ENCODE results near the gene SLC35E4. TPM values are rescaled to one million over a fixed set of nuclear protein-coding genes. Genes with fewer than 3 reads are reported as not detected.
"Not testable (repeated sequence)": the region's sequence is repeated elsewhere in the genome, so short reads cannot be mapped to it uniquely, and the experiment has no call there.

SLC35E4 gene
- total and polyA plus RNA-seq, 2 donors, result 1.6 to 5.3 TPM

DNA sequence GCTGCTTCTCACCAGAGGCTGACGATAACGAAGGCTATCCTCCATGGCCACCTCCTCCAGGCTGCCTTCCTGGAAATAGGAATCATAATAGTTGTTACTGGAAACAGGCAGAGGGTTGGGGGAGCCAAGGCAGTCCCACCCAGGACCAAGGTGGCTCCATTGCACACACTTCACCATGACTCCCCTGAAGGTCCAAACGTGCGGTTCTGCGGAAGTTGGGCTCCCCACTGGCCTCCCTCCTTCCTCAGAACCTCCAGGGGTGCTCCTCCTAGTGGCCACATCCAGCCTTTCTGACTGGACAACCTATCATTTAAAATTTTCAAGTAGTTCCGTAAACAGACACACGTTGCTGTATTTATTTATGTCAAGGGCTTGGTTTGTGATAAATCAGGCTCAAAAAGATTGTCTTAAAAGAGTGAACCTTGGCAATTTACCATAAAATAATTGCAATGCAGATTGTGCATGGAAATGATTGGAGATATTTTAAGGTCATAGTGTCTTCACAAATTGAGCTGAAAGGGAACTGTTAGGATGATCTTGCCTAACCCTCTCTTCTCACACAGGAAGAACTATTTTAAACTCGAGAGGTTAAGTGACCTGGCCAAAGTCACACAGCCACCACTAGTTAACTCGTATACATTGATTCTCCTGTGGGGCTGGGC lies 30.0 kb upstream of the SLC35E4 start:
- DNase-seq (ENCODE audit: extremely low spot score), result no peak
- no peaks in the 10 kb centered on the region for H3K36me3 ChIP-seq (ENCODE audit: insufficient read depth)
- H3K27ac ChIP-seq (ENCODE audit: low read depth), result no peak overlapping the region
- H3K4me1 ChIP-seq (ENCODE audit: insufficient read depth), result no peaks in the 10 kb centered on the region
- WGBS, result 32% methylated on average over 9 of the region's 9 CpGs
- no peak overlapping the region for H3K4me3 ChIP-seq (ENCODE audit: low read depth, low read length)

DNA sequence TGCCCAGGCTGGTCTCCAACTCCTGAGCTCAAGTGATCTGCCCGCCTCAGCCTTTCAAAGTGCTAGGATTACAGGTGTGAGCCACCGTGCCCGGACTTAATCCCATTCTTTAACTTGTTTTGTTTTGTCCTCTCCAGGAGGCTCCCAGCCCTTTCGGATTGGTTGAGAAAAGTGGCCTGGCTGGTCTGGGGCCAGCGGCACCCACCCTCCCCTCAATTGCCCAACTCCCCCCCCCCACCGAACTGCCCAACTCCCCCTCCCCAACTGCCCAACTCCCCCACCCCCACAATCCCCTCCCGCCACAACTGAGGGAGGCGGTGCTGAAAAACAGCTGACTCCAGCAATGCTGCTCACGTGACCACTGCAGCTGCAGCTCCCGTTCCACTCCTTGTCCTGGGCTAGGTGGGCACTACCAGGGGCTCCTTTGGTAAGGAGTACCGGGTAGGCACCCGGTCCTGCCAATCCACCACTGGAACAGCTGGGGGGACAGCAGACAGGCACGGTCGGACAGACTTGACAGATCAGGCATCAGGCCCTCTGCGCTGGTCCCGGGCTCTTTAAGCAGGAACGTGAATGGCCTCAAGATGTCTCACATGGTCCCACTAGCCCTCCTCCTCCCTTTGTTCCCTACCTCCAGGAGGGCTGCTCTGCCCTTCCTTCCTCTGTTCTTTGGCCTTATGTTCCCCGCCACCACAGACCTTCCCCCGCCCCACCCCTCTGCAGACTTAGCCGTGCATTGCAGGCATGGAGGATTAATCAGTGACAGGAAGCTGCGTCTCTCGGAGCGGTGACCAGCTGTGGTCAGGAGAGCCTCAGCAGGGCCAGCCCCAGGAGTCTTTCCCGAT lies 28.9 kb upstream of the SLC35E4 start, which contains the start of gene TCN2:
Gene TCN2, plus strand, starts transcription at position 720 of the 845 bp plus-strand sequence. CDS start 158 bp downstream, outside the sequence.
- no peaks in the 10 kb centered on the region for H3K4me1 ChIP-seq (ENCODE audit: insufficient read depth)
- H3K4me3 ChIP-seq (ENCODE audit: low read depth, low read length), result peak within 1 kb of the TSS; percentile 32
- peak within 1 kb of the TSS; percentile 30 for H3K27ac ChIP-seq (ENCODE audit: low read depth)
- peak; percentile 29 for DNase-seq (ENCODE audit: extremely low spot score)
- H3K36me3 ChIP-seq (ENCODE audit: insufficient read depth), result no peaks in the 10 kb centered on the region
- 1% methylated on average over 24 of the region's 24 CpGs for WGBS

DNA sequence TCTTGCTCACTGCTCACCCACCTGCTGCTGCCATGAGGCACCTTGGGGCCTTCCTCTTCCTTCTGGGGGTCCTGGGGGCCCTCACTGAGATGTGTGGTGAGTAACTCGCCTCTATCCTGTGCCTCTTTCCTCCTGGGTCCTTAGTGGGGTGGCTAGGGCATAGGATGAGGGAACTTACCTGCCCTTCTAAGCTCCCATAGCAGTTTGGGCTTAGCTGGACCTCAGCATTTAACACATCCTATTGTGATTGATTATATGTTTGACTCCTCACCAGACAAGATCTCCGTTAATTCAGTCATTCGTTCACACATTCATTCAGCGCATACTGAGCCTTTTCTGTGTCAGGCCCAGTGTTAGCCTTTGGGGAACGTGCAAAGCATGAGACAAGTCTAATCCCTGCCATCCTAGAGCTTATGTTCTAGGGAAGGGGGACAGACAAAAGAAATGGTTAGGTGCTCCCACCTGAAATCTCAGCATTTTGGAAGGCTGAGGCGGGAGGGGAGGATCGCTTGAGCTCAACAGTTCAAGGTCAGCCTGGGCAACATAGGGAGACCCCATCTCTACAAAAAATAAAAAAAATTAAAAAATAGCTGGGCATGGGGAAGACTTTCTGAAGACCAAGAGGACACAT lies 28.2 kb upstream of the SLC35E4 start:
- Histone ChIP-seq H3K4me1 (ENCODE audit: insufficient read depth) (no peaks in the 10 kb centered on the region), H3K4me3 (ENCODE audit: low read depth, low read length) (peak overlapping the region; percentile 32), H3K36me3 (ENCODE audit: insufficient read depth) (no peaks in the 10 kb centered on the region), H3K27ac (ENCODE audit: low read depth) (peak overlapping the region; percentile 3)
- 83% methylated on average over 7 of the region's 7 CpGs for WGBS
- DNase-seq (ENCODE audit: extremely low spot score), result no peak

DNA sequence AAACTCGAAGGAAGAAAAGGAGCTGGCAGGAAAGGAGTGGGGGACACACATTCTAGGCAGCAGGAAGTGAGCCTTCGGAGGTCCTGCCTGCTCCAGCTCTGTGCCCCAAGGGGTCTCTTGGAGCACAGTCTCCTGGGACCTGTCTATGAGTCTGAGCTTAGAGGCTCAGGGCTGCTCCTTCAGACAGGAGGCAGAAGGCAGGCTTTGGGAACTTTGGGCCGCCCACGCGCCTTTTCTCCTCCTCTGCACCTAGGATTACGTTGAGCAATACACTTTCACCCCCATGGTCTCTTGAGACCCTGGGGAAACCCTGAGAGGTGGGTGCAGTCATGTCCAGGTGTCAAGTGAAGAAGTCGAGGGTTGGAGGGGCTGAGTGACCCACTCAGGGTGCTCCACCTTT lies 27.6 kb upstream of the SLC35E4 start:
- H3K36me3 ChIP-seq (ENCODE audit: insufficient read depth), result no peaks in the 10 kb centered on the region
- H3K4me3 ChIP-seq (ENCODE audit: low read depth, low read length), result no peak overlapping the region
- no peaks in the 10 kb centered on the region for H3K4me1 ChIP-seq (ENCODE audit: insufficient read depth)
- no peak overlapping the region for H3K27ac ChIP-seq (ENCODE audit: low read depth)
- DNase-seq (ENCODE audit: extremely low spot score), result no peak
- 81% methylated on average over 7 of the region's 7 CpGs for WGBS

DNA sequence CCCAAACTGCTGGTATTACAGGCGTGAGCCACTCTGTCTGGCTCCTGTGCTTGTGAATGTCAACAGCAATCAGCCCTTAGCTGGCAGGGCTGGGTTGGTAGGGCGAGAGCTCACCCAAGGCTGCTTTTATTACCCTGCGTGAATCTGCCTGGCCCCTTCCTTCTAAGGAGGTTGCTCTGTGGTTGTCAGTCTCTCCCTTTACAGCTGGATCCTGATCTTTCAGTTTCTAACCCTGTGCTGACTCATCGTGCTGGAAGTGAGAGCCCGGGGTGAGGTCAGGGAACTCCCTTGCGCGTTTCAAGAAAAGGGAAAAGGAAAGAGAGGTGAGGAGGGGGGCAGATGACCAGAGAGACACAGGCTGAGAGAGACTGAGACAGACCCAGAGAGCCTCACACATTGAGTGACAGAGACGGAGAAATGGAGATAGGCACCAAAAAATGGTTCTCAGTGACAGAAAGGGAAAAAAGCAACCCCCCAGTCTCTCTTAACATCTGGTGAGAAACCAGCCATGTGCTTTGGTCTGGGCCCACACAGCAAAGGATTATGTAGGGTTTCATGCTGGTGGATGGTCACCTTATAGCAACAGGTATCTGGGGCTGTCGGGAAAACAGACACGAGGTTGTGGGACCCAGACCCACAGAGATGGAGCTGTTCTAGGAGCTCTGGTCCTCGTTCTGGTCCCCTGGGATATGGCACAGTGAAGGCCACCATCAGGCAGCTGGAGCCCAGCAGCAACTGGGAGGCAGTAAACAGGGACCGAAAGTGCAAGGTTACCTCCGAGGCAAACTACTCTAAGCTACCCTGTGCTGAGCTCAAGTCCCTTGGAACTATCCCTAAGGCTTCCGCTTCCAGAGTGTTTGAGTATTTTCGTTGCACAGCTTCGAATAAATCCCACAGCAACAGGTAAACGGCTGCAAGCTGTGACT lies 26.1 kb upstream of the SLC35E4 start:
- no peak for DNase-seq (ENCODE audit: extremely low spot score)
- no peak overlapping the region for H3K4me3 ChIP-seq (ENCODE audit: low read depth, low read length)
- no peaks in the 10 kb centered on the region for H3K36me3 ChIP-seq (ENCODE audit: insufficient read depth)
- 54% methylated on average over 17 of the region's 17 CpGs for WGBS
- no peak overlapping the region for H3K27ac ChIP-seq (ENCODE audit: low read depth)
- H3K4me1 ChIP-seq (ENCODE audit: insufficient read depth), result no peaks in the 10 kb centered on the region

DNA sequence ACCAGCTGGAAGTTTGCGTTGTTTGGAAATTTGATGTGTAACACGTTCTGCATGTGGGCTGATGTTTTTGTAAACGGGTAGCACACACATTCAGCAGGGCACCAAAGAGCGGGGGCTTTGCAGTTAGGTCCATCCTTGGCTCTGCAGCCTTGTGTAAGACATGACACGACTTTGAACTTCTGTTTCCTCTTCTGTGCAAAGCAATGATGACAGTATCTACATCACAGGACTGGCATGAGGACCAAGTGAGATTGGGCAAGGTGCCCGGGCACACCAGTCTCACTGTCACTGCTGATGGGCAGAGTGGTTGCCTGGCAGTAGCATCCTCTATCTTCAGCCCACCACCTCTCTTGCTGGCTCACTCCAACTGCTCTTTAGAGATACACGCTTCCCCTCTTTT lies 25.3 kb upstream of the SLC35E4 start:
- WGBS, result 73% methylated on average over 7 of the region's 7 CpGs
- no peak for DNase-seq (ENCODE audit: extremely low spot score)
- H3K27ac ChIP-seq (ENCODE audit: low read depth), result no peak overlapping the region
- H3K36me3 ChIP-seq (ENCODE audit: insufficient read depth), result no peaks in the 10 kb centered on the region
- H3K4me1 ChIP-seq (ENCODE audit: insufficient read depth), result no peaks in the 10 kb centered on the region
- no peak overlapping the region for H3K4me3 ChIP-seq (ENCODE audit: low read depth, low read length)

DNA sequence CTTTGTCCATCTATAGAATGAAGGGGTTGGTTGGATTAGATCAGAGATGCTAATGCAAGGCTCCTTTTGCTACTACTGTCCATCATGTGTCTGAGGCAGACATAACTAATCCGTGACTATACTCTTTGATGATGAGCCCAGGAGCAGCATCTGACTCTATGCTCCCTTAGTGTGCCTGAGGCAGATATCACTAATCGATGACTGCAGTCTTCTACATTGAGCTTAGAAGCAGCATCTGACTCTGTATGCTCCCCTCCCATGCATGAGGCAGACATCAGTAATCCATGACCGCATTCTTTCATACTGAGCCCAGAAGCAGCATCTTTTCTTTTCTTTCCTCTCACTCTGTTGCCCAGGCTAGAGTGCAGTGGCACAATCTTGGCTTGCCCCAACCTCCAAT lies 24.4 kb upstream of the SLC35E4 start:
- no peaks in the 10 kb centered on the region for H3K4me1 ChIP-seq (ENCODE audit: insufficient read depth)
- no peak overlapping the region for H3K27ac ChIP-seq (ENCODE audit: low read depth)
- no peak for DNase-seq (ENCODE audit: extremely low spot score)
- H3K4me3 ChIP-seq (ENCODE audit: low read depth, low read length), result no peak overlapping the region
- H3K36me3 ChIP-seq (ENCODE audit: insufficient read depth), result no peaks in the 10 kb centered on the region
- WGBS, result 95% methylated on average over 3 of the region's 3 CpGs

DNA sequence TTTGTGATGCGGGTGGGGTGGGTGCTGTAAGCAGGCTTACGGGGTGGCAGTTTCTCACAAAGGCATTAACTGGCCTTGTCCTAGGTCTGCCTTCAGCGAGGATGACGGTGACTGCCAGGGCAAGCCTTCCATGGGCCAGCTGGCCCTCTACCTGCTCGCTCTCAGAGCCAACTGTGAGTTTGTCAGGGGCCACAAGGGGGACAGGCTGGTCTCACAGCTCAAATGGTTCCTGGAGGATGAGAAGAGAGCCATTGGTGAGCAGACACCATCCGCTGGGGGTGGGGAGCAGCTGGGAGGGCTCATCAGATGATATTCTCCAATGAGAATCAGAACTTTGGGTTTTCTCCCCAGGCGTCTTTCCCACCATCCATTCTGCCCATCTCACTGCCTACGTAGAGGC lies 22.8 kb upstream of the SLC35E4 start:
- no peaks in the 10 kb centered on the region for H3K36me3 ChIP-seq (ENCODE audit: insufficient read depth)
- WGBS, result 95% methylated on average over 8 of the region's 8 CpGs
- DNase-seq (ENCODE audit: extremely low spot score), result no peak

DNA sequence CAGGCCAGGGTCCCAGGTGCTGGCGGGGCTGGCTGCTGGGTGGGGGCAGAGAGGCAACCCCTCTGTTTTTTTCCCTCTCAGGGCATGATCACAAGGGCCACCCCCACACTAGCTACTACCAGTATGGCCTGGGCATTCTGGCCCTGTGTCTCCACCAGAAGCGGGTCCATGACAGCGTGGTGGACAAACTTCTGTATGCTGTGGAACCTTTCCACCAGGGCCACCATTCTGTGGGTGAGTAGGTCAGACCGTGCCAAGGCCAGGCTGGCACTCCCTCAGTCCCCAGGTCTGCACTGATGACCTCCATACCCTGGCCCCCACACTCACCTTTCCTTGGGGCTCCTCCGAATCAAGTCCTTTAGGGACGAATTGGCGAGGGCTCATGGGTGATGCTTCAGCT lies 21.3 kb upstream of the SLC35E4 start:
- H3K4me1 ChIP-seq (ENCODE audit: insufficient read depth), result no peaks in the 10 kb centered on the region
- no peak overlapping the region for H3K27ac ChIP-seq (ENCODE audit: low read depth)
- no peak for DNase-seq (ENCODE audit: extremely low spot score)
- no peak overlapping the region for H3K4me3 ChIP-seq (ENCODE audit: low read depth, low read length)
- 97% methylated on average over 7 of the region's 7 CpGs for WGBS
- H3K36me3 ChIP-seq (ENCODE audit: insufficient read depth), result no peaks in the 10 kb centered on the region

More for the DNA sequence above, 22.8 kb upstream of the SLC35E4 start:
- H3K4me1 ChIP-seq (ENCODE audit: insufficient read depth), result no peaks in the 10 kb centered on the region
- H3K27ac ChIP-seq (ENCODE audit: low read depth), result no peak overlapping the region
- H3K4me3 ChIP-seq (ENCODE audit: low read depth, low read length), result no peak overlapping the region

DNA sequence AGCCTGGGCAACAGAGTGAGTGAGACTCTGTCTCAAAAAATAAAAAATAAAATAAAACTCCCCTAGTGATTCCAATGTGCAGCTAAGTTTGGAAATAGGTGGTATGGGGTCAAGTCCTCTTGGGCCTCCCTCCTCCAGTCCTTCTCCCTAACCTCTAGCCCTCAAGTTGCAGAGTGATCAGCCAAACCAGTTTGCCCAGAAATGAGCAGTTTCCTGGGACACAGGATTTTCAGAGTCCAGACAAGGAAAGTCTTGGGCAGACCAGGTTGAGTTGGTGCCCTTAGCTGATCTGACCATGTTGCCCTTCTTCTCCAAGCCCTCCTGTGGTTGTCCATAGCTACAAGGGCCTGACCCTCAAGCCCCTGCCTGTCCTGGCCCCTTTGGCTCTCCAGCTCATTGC lies 20.7 kb upstream of the SLC35E4 start:
- H3K36me3 ChIP-seq (ENCODE audit: insufficient read depth), result no peaks in the 10 kb centered on the region
- no peak for DNase-seq (ENCODE audit: extremely low spot score)
- H3K27ac ChIP-seq (ENCODE audit: low read depth), result no peak overlapping the region
- H3K4me3 ChIP-seq (ENCODE audit: low read depth, low read length), result no peak overlapping the region
- no peaks in the 10 kb centered on the region for H3K4me1 ChIP-seq (ENCODE audit: insufficient read depth)

DNA sequence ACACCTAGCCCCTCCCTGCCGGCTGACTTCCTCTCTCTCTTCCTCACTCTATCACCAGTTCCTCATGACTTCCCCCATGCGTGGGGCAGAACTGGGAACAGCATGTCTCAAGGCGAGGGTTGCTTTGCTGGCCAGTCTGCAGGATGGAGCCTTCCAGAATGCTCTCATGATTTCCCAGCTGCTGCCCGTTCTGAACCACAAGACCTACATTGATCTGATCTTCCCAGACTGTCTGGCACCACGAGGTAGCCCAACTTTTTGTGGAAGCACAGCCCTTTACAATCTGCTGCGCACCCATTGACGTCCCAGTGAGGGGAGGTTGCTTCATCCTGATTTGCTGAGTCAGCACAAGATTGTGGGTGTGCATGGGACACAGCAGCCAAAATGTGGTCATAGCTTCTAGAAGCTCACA lies 20.0 kb upstream of the SLC35E4 start:
- H3K27ac ChIP-seq (ENCODE audit: low read depth), result no peak overlapping the region
- no peak overlapping the region for H3K4me3 ChIP-seq (ENCODE audit: low read depth, low read length)
- no peaks in the 10 kb centered on the region for H3K36me3 ChIP-seq (ENCODE audit: insufficient read depth)
- DNase-seq (ENCODE audit: extremely low spot score), result no peak
- no peaks in the 10 kb centered on the region for H3K4me1 ChIP-seq (ENCODE audit: insufficient read depth)
- WGBS, result 84% methylated on average over 7 of the region's 7 CpGs

DNA sequence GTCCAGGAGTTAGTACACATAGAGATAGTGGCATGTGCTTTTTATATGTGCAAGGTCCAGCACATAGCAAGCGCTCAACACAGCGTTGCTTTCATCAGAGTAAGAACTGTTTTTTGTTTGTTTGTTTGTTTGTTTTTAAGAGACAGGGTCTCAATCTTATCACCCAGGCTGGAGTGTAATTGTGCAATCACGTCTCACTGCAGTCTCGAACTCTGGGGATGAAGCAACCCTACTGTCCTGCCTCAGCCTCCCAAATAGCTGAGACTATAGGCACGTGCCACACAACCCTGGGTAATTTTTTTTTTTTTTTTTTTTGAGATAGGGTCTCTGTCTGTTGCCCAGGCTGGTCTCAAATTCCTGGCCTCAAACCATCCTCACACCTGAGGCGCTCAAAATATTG lies 17.8 kb upstream of the SLC35E4 start:
- 93% methylated on average over 6 of the region's 6 CpGs for WGBS
- Histone ChIP-seq H3K4me1 (ENCODE audit: insufficient read depth) (no peaks in the 10 kb centered on the region), H3K36me3 (ENCODE audit: insufficient read depth) (no peaks in the 10 kb centered on the region), H3K27ac (ENCODE audit: low read depth) (no peak overlapping the region), H3K4me3 (ENCODE audit: low read depth, low read length) (no peak overlapping the region)
- no peak for DNase-seq (ENCODE audit: extremely low spot score)

DNA sequence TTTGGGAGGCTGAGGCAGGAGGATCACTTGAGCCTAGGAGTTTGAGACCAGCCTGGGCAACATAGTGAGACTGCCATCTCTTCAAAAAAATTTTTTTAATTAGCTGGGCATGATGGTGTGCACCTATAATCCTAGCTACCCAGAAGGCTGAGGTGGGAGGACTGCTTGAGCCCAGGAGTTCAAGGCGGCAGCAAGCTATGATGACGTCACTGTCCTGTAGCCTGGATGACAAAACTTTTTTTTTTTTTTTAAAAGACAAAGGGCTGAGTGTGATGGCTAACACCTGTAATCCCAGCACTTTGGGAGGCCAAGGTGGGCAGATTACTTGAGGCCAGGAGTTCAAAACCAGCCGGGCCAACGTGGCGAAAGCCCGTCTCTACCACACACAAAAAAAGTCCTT lies 15.7 kb upstream of the SLC35E4 start:
- WGBS, result 89% methylated on average over 6 of the region's 6 CpGs
- H3K4me3 ChIP-seq (ENCODE audit: low read depth, low read length); DNase-seq (ENCODE audit: extremely low spot score); H3K4me1 ChIP-seq (ENCODE audit: insufficient read depth); H3K36me3 ChIP-seq (ENCODE audit: insufficient read depth); H3K27ac ChIP-seq (ENCODE audit: low read depth): not testable (repeated sequence)

Measured in urinary bladder (tissue), 4 donors.